ENCODE results near the gene TMEM74B. TPM values are rescaled to one million over a fixed set of nuclear protein-coding genes. Genes with fewer than 3 reads are reported as not detected.

The TMEM74B gene
- polyA plus RNA-seq, 2 donors, result 1.4 to 3.9 TPM

- Histone ChIP-seq H3K4me1 (ENCODE audit: control insufficient read depth in 2 of 2, insufficient read depth in 2 of 2, low read length in 1 of 2) (no peaks in the 10 kb centered on the region), H3K4me3 (ENCODE audit: low read depth in 1 of 2, low read length in 2 of 2) (no peak overlapping the region), H3K36me3 (ENCODE audit: control insufficient read depth in 2 of 2, insufficient read depth in 2 of 2, low read length in 1 of 2) (peaks cover 21 to 50% of the 10 kb centered on the region in 2 donors), H3K27ac (ENCODE audit: low read depth in 2 of 2, low read length in 1 of 2) (no peak overlapping the region), H3K27me3 (ENCODE audit: control insufficient read depth in 1 of 2, insufficient read depth in 2 of 2, low read length in 2 of 2) (no peaks in the 10 kb centered on the region), H3K9me3 (ENCODE audit: control insufficient read depth in 2 of 2, insufficient read depth in 1 of 2, low read depth in 1 of 2, low read length in 1 of 2) (no peaks in the 10 kb centered on the region)
- WGBS, 2 donors, result 96% methylated on average over 5 of the region's 5 CpGs
Observed at GRCh38 chr20:1169224-1169623, 15.6 kb downstream of the TMEM74B start.

- no peak overlapping the region for H3K4me3 ChIP-seq (ENCODE audit: low read depth in 1 of 2, low read length in 2 of 2)
- H3K27me3 ChIP-seq (ENCODE audit: control insufficient read depth in 1 of 2, insufficient read depth in 2 of 2, low read length in 2 of 2), result no peaks in the 10 kb centered on the region
- H3K27ac ChIP-seq (ENCODE audit: low read depth in 2 of 2, low read length in 1 of 2), result no peak overlapping the region
- WGBS, 2 donors, result 90 to 92% methylated on average over 1 of the region's 1 CpG
- no peaks in the 10 kb centered on the region for H3K9me3 ChIP-seq (ENCODE audit: control insufficient read depth in 2 of 2, insufficient read depth in 1 of 2, low read depth in 1 of 2, low read length in 1 of 2)
- no peaks in the 10 kb centered on the region for H3K4me1 ChIP-seq (ENCODE audit: control insufficient read depth in 2 of 2, insufficient read depth in 2 of 2, low read length in 1 of 2)
- H3K36me3 ChIP-seq (ENCODE audit: control insufficient read depth in 2 of 2, insufficient read depth in 2 of 2, low read length in 1 of 2), result peaks cover 34 to 53% of the 10 kb centered on the region in 2 donors
Observed at GRCh38 chr20:1166948-1167720, 17.6 kb downstream of the TMEM74B start.

GRCh38 chr20:1165941-1166340 is 18.8 kb downstream of the TMEM74B start:
- no peak overlapping the region for H3K4me3 ChIP-seq (ENCODE audit: low read depth in 1 of 2, low read length in 2 of 2)
- no peaks in the 10 kb centered on the region for H3K4me1 ChIP-seq (ENCODE audit: control insufficient read depth in 2 of 2, insufficient read depth in 2 of 2, low read length in 1 of 2)
- H3K9me3 ChIP-seq (ENCODE audit: control insufficient read depth in 2 of 2, insufficient read depth in 1 of 2, low read depth in 1 of 2, low read length in 1 of 2), result no peaks in the 10 kb centered on the region
- no peak overlapping the region for H3K27ac ChIP-seq (ENCODE audit: low read depth in 2 of 2, low read length in 1 of 2)
- no peaks in the 10 kb centered on the region for H3K27me3 ChIP-seq (ENCODE audit: control insufficient read depth in 1 of 2, insufficient read depth in 2 of 2, low read length in 2 of 2)
- 95% methylated on average over 9 of the region's 9 CpGs for WGBS, 2 donors
- H3K36me3 ChIP-seq (ENCODE audit: control insufficient read depth in 2 of 2, insufficient read depth in 2 of 2, low read length in 1 of 2), result peaks cover 31 to 59% of the 10 kb centered on the region in 2 donors

- Histone ChIP-seq H3K27ac (ENCODE audit: low read depth in 2 of 2, low read length in 1 of 2) (no peak overlapping the region), H3K4me3 (ENCODE audit: low read depth in 1 of 2, low read length in 2 of 2) (no peak overlapping the region), H3K36me3 (ENCODE audit: control insufficient read depth in 2 of 2, insufficient read depth in 2 of 2, low read length in 1 of 2) (peaks cover 29 to 59% of the 10 kb centered on the region in 2 donors), H3K27me3 (ENCODE audit: control insufficient read depth in 1 of 2, insufficient read depth in 2 of 2, low read length in 2 of 2) (no peaks in the 10 kb centered on the region), H3K4me1 (ENCODE audit: control insufficient read depth in 2 of 2, insufficient read depth in 2 of 2, low read length in 1 of 2) (no peaks in the 10 kb centered on the region), H3K9me3 (ENCODE audit: control insufficient read depth in 2 of 2, insufficient read depth in 1 of 2, low read depth in 1 of 2, low read length in 1 of 2) (no peaks in the 10 kb centered on the region)
- WGBS, 2 donors, result 87 to 97% methylated on average over 1 of the region's 1 CpG
Observed at GRCh38 chr20:1165521-1165920, 19.3 kb downstream of the TMEM74B start.

GRCh38 chr20:1164871-1165270 is 19.9 kb downstream of the TMEM74B start:
- 96 to 97% methylated on average over 7 of the region's 7 CpGs for WGBS, 2 donors
- no peaks in the 10 kb centered on the region for H3K9me3 ChIP-seq (ENCODE audit: control insufficient read depth in 2 of 2, insufficient read depth in 1 of 2, low read depth in 1 of 2, low read length in 1 of 2)
- no peak overlapping the region for H3K27ac ChIP-seq (ENCODE audit: low read depth in 2 of 2, low read length in 1 of 2)
- H3K4me1 ChIP-seq (ENCODE audit: control insufficient read depth in 2 of 2, insufficient read depth in 2 of 2, low read length in 1 of 2), result no peaks in the 10 kb centered on the region
- no peaks in the 10 kb centered on the region for H3K27me3 ChIP-seq (ENCODE audit: control insufficient read depth in 1 of 2, insufficient read depth in 2 of 2, low read length in 2 of 2)
- peaks cover 29 to 61% of the 10 kb centered on the region in 2 donors for H3K36me3 ChIP-seq (ENCODE audit: control insufficient read depth in 2 of 2, insufficient read depth in 2 of 2, low read length in 1 of 2)
- no peak overlapping the region for H3K4me3 ChIP-seq (ENCODE audit: low read depth in 1 of 2, low read length in 2 of 2)

GRCh38 chr20:1163653-1164052 is 21.1 kb downstream of the TMEM74B start:
- peaks cover 22 to 51% of the 10 kb centered on the region in 2 donors for H3K36me3 ChIP-seq (ENCODE audit: control insufficient read depth in 2 of 2, insufficient read depth in 2 of 2, low read length in 1 of 2)
- WGBS, 2 donors, result 78 to 86% methylated on average over 2 of the region's 2 CpGs
- H3K4me1 ChIP-seq (ENCODE audit: control insufficient read depth in 2 of 2, insufficient read depth in 2 of 2, low read length in 1 of 2), result no peaks in the 10 kb centered on the region
- no peaks in the 10 kb centered on the region for H3K9me3 ChIP-seq (ENCODE audit: control insufficient read depth in 2 of 2, insufficient read depth in 1 of 2, low read depth in 1 of 2, low read length in 1 of 2)
- H3K27me3 ChIP-seq (ENCODE audit: control insufficient read depth in 1 of 2, insufficient read depth in 2 of 2, low read length in 2 of 2), result no peaks in the 10 kb centered on the region
- no peak overlapping the region for H3K27ac ChIP-seq (ENCODE audit: low read depth in 2 of 2, low read length in 1 of 2)
- no peak overlapping the region for H3K4me3 ChIP-seq (ENCODE audit: low read depth in 1 of 2, low read length in 2 of 2)

GRCh38 chr20:1163105-1163504 is 21.7 kb downstream of the TMEM74B start:
- no peaks in the 10 kb centered on the region for H3K4me1 ChIP-seq (ENCODE audit: control insufficient read depth in 2 of 2, insufficient read depth in 2 of 2, low read length in 1 of 2)
- peaks cover 17 to 48% of the 10 kb centered on the region in 2 donors for H3K36me3 ChIP-seq (ENCODE audit: control insufficient read depth in 2 of 2, insufficient read depth in 2 of 2, low read length in 1 of 2)
- 94 to 97% methylated on average over 6 of the region's 6 CpGs for WGBS, 2 donors
- no peak overlapping the region for H3K4me3 ChIP-seq (ENCODE audit: low read depth in 1 of 2, low read length in 2 of 2)
- H3K27ac ChIP-seq (ENCODE audit: low read depth in 2 of 2, low read length in 1 of 2), result no peak overlapping the region
- H3K27me3 ChIP-seq (ENCODE audit: control insufficient read depth in 1 of 2, insufficient read depth in 2 of 2, low read length in 2 of 2), result no peaks in the 10 kb centered on the region
- H3K9me3 ChIP-seq (ENCODE audit: control insufficient read depth in 2 of 2, insufficient read depth in 1 of 2, low read depth in 1 of 2, low read length in 1 of 2), result no peaks in the 10 kb centered on the region

GRCh38 chr20:1160991-1161390 is 23.8 kb downstream of the TMEM74B start:
- Histone ChIP-seq H3K27me3 (ENCODE audit: control insufficient read depth in 1 of 2, insufficient read depth in 2 of 2, low read length in 2 of 2) (no peaks in the 10 kb centered on the region), H3K9me3 (ENCODE audit: control insufficient read depth in 2 of 2, insufficient read depth in 1 of 2, low read depth in 1 of 2, low read length in 1 of 2) (no peaks in the 10 kb centered on the region), H3K36me3 (ENCODE audit: control insufficient read depth in 2 of 2, insufficient read depth in 2 of 2, low read length in 1 of 2) (peaks cover 14 to 43% of the 10 kb centered on the region in 2 donors), H3K4me1 (ENCODE audit: control insufficient read depth in 2 of 2, insufficient read depth in 2 of 2, low read length in 1 of 2) (no peaks in the 10 kb centered on the region), H3K4me3 (ENCODE audit: low read depth in 1 of 2, low read length in 2 of 2) (no peak overlapping the region), H3K27ac (ENCODE audit: low read depth in 2 of 2, low read length in 1 of 2) (no peak overlapping the region)
- 97 to 98% methylated on average over 12 of the region's 12 CpGs for WGBS, 2 donors

- Histone ChIP-seq H3K4me3 (ENCODE audit: low read depth in 1 of 2, low read length in 2 of 2) (no peak overlapping the region), H3K36me3 (ENCODE audit: control insufficient read depth in 2 of 2, insufficient read depth in 2 of 2, low read length in 1 of 2) (peaks cover 15 to 39% of the 10 kb centered on the region in 2 donors), H3K27me3 (ENCODE audit: control insufficient read depth in 1 of 2, insufficient read depth in 2 of 2, low read length in 2 of 2) (no peaks in the 10 kb centered on the region), H3K9me3 (ENCODE audit: control insufficient read depth in 2 of 2, insufficient read depth in 1 of 2, low read depth in 1 of 2, low read length in 1 of 2) (no peaks in the 10 kb centered on the region), H3K4me1 (ENCODE audit: control insufficient read depth in 2 of 2, insufficient read depth in 2 of 2, low read length in 1 of 2) (no peaks in the 10 kb centered on the region), H3K27ac (ENCODE audit: low read depth in 2 of 2, low read length in 1 of 2) (no peak overlapping the region)
- WGBS, 2 donors, result 97% methylated on average over 10 of the region's 10 CpGs
Observed at GRCh38 chr20:1160496-1160895, 24.3 kb downstream of the TMEM74B start.

- H3K36me3 ChIP-seq (ENCODE audit: control insufficient read depth in 2 of 2, insufficient read depth in 2 of 2, low read length in 1 of 2), result peaks cover 5 to 15% of the 10 kb centered on the region in 2 donors
- 96 to 98% methylated on average over 3 of the region's 3 CpGs for WGBS, 2 donors
Observed at GRCh38 chr20:1155342-1155741, 29.4 kb downstream of the TMEM74B start.

More at GRCh38 chr20:1155342-1155741, 29.4 kb downstream of the TMEM74B start:
- H3K4me1 ChIP-seq (ENCODE audit: control insufficient read depth in 2 of 2, insufficient read depth in 2 of 2, low read length in 1 of 2), result no peaks in the 10 kb centered on the region
- no peak overlapping the region for H3K4me3 ChIP-seq (ENCODE audit: low read depth in 1 of 2, low read length in 2 of 2)
- H3K27ac ChIP-seq (ENCODE audit: low read depth in 2 of 2, low read length in 1 of 2), result no peak overlapping the region
- H3K27me3 ChIP-seq (ENCODE audit: control insufficient read depth in 1 of 2, insufficient read depth in 2 of 2, low read length in 2 of 2), result no peaks in the 10 kb centered on the region
- H3K9me3 ChIP-seq (ENCODE audit: control insufficient read depth in 2 of 2, insufficient read depth in 1 of 2, low read depth in 1 of 2, low read length in 1 of 2), result no peaks in the 10 kb centered on the region

Data from esophagus (tissue), 2 donors.